ENCODE measurements around the gene CBX6.

DNA sequence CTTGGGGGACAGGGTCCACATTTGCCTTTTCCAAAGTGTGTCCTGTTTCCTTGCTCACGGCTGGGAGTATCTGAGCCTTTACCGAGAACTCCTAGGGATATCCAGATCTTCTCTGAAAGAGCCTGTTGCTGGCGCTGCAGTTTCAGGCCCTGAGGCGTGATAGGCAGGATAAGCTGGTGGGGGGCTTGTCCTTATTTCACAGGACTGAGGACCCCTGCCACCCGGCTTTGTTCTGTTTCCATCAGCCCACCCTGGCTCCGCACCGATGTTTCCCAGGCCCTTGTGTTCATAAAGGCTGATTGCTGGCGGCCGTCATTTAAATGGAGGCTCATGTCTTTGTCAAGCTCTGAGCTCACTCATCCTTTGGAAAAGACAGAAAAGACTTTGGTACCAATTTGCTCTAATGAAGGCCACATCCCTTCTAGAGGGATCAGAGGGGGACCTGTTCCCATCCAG is 18.8 kb downstream of the CBX6 start:
- TF ChIP-seq ESRRG (CRISPR knock-in tag; IDR thresholded peaks at IDR 0.05) = no peak
- TF ChIP-seq ZC3H10 (CRISPR knock-in tag; IDR thresholded peaks at IDR 0.05) = no peak
- no peak for TF ChIP-seq GLIS3 (CRISPR knock-in tag; IDR thresholded peaks at IDR 0.05)
- no peak for TF ChIP-seq PPARA (CRISPR knock-in tag; IDR thresholded peaks at IDR 0.05; ENCODE audit: borderline replicate concordance)
- no peak for TF ChIP-seq ZNF8 (CRISPR knock-in tag; IDR thresholded peaks at IDR 0.05)
- TF ChIP-seq TSHZ2 (CRISPR knock-in tag; IDR thresholded peaks at IDR 0.05) = no peak
- TF ChIP-seq RARB (CRISPR knock-in tag; IDR thresholded peaks at IDR 0.05) = no peak
- no peak for TF ChIP-seq TCF4 (CRISPR knock-in tag; IDR thresholded peaks at IDR 0.05; ENCODE audit: borderline replicate concordance)
- TF ChIP-seq ZFP3 (CRISPR knock-in tag; IDR thresholded peaks at IDR 0.05) = no peak
- TF ChIP-seq BACH2 (CRISPR knock-in tag; IDR thresholded peaks at IDR 0.05; ENCODE audit: borderline replicate concordance) = no peak
- TF ChIP-seq ZNF565 (CRISPR knock-in tag; conservative IDR thresholded peaks at IDR 0.05; ENCODE audit: low read depth) = no peak
